NB4 (cell line): ENCODE data around the gene FMN1.

Source experiments
- POLR2A ChIP-seq: IDR thresholded peaks from 2 replicates; pipeline ENCODE4 v1.6.1; 2011; ENCODE audit warnings: mild to moderate bottlenecking; ENCODE audit not compliant: insufficient read length; ENCODE audit errors: extremely low read depth
- TF ChIP-seq, protein P1 (sequence below): IDR thresholded peaks from one replicate; pipeline ENCODE4 v1.5.1; 2012; ENCODE audit warnings: low read depth, low read length
- TF ChIP-seq, protein P2 (sequence below): IDR thresholded peaks from 2 replicates; pipeline ENCODE4 v1.6.1; 2011; ENCODE audit warnings: low read depth, low read length

DNA sequence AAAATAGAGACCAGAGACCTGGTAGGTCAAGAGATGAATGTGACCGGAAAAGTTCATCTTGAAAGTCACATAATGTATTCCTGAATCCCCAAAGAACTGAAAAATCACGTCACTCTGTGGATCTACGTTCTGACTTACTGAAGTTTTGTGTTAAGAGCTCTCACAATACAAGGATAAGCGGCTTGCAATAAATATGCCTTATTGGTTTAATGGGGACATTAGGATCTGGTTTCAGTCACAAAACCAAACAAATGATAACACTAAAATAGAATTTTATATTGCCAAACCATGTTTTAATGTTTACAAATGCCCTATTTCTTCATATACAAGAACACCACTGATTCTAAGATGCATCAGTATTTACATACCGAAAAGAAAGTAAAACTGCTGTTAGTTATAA, 164.2 kb downstream of the FMN1 start:
- TF ChIP-seq, protein P1, sequence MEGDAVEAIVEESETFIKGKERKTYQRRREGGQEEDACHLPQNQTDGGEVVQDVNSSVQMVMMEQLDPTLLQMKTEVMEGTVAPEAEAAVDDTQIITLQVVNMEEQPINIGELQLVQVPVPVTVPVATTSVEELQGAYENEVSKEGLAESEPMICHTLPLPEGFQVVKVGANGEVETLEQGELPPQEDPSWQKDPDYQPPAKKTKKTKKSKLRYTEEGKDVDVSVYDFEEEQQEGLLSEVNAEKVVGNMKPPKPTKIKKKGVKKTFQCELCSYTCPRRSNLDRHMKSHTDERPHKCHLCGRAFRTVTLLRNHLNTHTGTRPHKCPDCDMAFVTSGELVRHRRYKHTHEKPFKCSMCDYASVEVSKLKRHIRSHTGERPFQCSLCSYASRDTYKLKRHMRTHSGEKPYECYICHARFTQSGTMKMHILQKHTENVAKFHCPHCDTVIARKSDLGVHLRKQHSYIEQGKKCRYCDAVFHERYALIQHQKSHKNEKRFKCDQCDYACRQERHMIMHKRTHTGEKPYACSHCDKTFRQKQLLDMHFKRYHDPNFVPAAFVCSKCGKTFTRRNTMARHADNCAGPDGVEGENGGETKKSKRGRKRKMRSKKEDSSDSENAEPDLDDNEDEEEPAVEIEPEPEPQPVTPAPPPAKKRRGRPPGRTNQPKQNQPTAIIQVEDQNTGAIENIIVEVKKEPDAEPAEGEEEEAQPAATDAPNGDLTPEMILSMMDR, result no peak
- TF ChIP-seq, protein P2, sequence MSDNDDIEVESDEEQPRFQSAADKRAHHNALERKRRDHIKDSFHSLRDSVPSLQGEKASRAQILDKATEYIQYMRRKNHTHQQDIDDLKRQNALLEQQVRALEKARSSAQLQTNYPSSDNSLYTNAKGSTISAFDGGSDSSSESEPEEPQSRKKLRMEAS, result no peak
- no peak for TF ChIP-seq POLR2A
